ENCODE data around the gene DRC3. TPM values are rescaled to one million over a fixed set of nuclear protein-coding genes. Genes with fewer than 3 reads are reported as not detected.
"Not testable (repeated sequence)": the region's sequence is repeated elsewhere in the genome, so short reads cannot be mapped to it uniquely, and the experiment has no call there.

DRC3 gene
- polyA plus RNA-seq, 6 donors from 2014 or later, result 0.19 to 1.4 (median 0.85) TPM; not detected in 2

GRCh38 chr17:17947966-17948365, 24.7 kb upstream of the DRC3 start:
- Mint-ChIP-seq H3K27ac (no peak overlapping the region), H3K4me3 (no peak overlapping the region), H3K9me3 (no peaks in the 10 kb centered on the region), H3K27me3 (no peaks in the 10 kb centered on the region), H3K36me3 (no peaks in the 10 kb centered on the region), H3K4me1 (peaks cover 14 to 24% (median 23%) of the 10 kb centered on the region in 3 donors)
- DNase-seq (no peak), ATAC-seq (ENCODE audit: low read depth in 2 of 2) (no peak)

GRCh38 chr17:17950347-17950746, 22.3 kb upstream of the DRC3 start:
- peak overlapping the region in 1 of 6 donors; percentile 73 for H3K27ac Mint-ChIP-seq
- DNase-seq (no peak), ATAC-seq (ENCODE audit: low read depth in 2 of 2) (no peak)
- no peaks in the 10 kb centered on the region for H3K9me3 Mint-ChIP-seq
- no peaks in the 10 kb centered on the region for H3K27me3 Mint-ChIP-seq
- H3K4me3 Mint-ChIP-seq, result no peak overlapping the region
- H3K36me3 Mint-ChIP-seq, result no peaks in the 10 kb centered on the region
- H3K4me1 Mint-ChIP-seq, result peaks cover 0 to 14% (median 13%) of the 10 kb centered on the region in 3 donors

GRCh38 chr17:17950806-17951205, 21.9 kb upstream of the DRC3 start:
- Mint-ChIP-seq H3K27ac (peak overlapping the region in 1 of 6 donors; percentile 73), H3K36me3 (peaks cover 0 to 4% of the 10 kb centered on the region in 2 donors), H3K4me3 (no peak overlapping the region), H3K27me3 (no peaks in the 10 kb centered on the region), H3K9me3 (no peaks in the 10 kb centered on the region), H3K4me1 (peaks cover 2 to 14% (median 13%) of the 10 kb centered on the region in 3 donors)
- ATAC-seq (ENCODE audit: low read depth in 2 of 2), result no peak
- no peak for DNase-seq

- H3K9me3 Mint-ChIP-seq, result no peaks in the 10 kb centered on the region
Measured at GRCh38 chr17:17951524-17951923, 21.1 kb upstream of the DRC3 start.

GRCh38 chr17:17952691-17953090, 20.0 kb upstream of the DRC3 start:
- Mint-ChIP-seq H3K9me3 (no peaks in the 10 kb centered on the region), H3K27me3 (no peaks in the 10 kb centered on the region), H3K36me3 (peaks cover 0 to 7% of the 10 kb centered on the region in 2 donors), H3K4me3 (peak overlapping the region in 1 of 8 donors; percentile 5), H3K4me1 (peaks cover 8 to 17% (median 16%) of the 10 kb centered on the region in 3 donors), H3K27ac (no peak overlapping the region)
- no peak for ATAC-seq (ENCODE audit: low read depth in 2 of 2)
- no peak for DNase-seq

More at GRCh38 chr17:17951524-17951923, 21.1 kb upstream of the DRC3 start:
- Mint-ChIP-seq H3K4me1 (peaks cover 2 to 14% (median 13%) of the 10 kb centered on the region in 3 donors), H3K27ac (no peak overlapping the region), H3K36me3 (peaks cover 0 to 7% of the 10 kb centered on the region in 2 donors), H3K27me3 (no peaks in the 10 kb centered on the region), H3K4me3 (no peak overlapping the region)
- DNase-seq, result no peak
- no peak for ATAC-seq (ENCODE audit: low read depth in 2 of 2)

- H3K4me1 Mint-ChIP-seq, result peaks cover 20 to 23% (median 21%) of the 10 kb centered on the region in 3 donors
- no peak for DNase-seq
- no peak overlapping the region for H3K4me3 Mint-ChIP-seq
- peaks cover 0 to 7% of the 10 kb centered on the region in 2 donors for H3K36me3 Mint-ChIP-seq
- H3K27me3 Mint-ChIP-seq, result no peaks in the 10 kb centered on the region
- H3K27ac Mint-ChIP-seq, result no peak overlapping the region
- H3K9me3 Mint-ChIP-seq, result no peaks in the 10 kb centered on the region
- no peak for ATAC-seq (ENCODE audit: low read depth in 2 of 2)
Measured at GRCh38 chr17:17954079-17954478, 18.6 kb upstream of the DRC3 start.

- DNase-seq; H3K9me3 Mint-ChIP-seq; H3K27me3 Mint-ChIP-seq; ATAC-seq (ENCODE audit: low read depth in 2 of 2); H3K4me3 Mint-ChIP-seq; H3K36me3 Mint-ChIP-seq: not testable (repeated sequence)
- H3K4me1 Mint-ChIP-seq, result peaks cover 30 to 36% (median 35%) of the 10 kb centered on the region in 3 donors
- H3K27ac Mint-ChIP-seq, result peak overlapping the region in 1 of 6 donors; percentile 22
Measured at GRCh38 chr17:17955790-17956341, 16.8 kb upstream of the DRC3 start.

GRCh38 chr17:17957584-17957916, 15.1 kb upstream of the DRC3 start:
- Mint-ChIP-seq H3K27me3 (no peaks in the 10 kb centered on the region), H3K4me3 (peak overlapping the region in 6 of 8 donors; percentile 35 to 88 (median 64)), H3K4me1 (peaks cover 33 to 43% (median 41%) of the 10 kb centered on the region in 3 donors), H3K9me3 (peaks cover 0 to 2% (median 0%) of the 10 kb centered on the region in 7 donors), H3K36me3 (peaks cover 0 to 7% of the 10 kb centered on the region in 2 donors), H3K27ac (peak overlapping the region in 5 of 6 donors; percentile 13 to 92 (median 79))
- no peak for ATAC-seq (ENCODE audit: low read depth in 2 of 2)
- no peak for DNase-seq

GRCh38 chr17:17958982-17959381, 13.7 kb upstream of the DRC3 start:
- Mint-ChIP-seq H3K4me1 (peaks cover 38 to 48% (median 45%) of the 10 kb centered on the region in 3 donors), H3K36me3 (peaks cover 0 to 7% of the 10 kb centered on the region in 2 donors), H3K9me3 (peaks cover 0 to 2% (median 0%) of the 10 kb centered on the region in 7 donors), H3K27ac (peak overlapping the region in 5 of 6 donors; percentile 49 to 88 (median 79)), H3K4me3 (peak overlapping the region in 4 of 8 donors; percentile 46 to 66 (median 62)), H3K27me3 (no peaks in the 10 kb centered on the region)
- ATAC-seq (ENCODE audit: low read depth in 2 of 2) (no peak), DNase-seq (no peak)

- ATAC-seq (ENCODE audit: low read depth in 2 of 2), result no peak
- DNase-seq, result no peak
- Mint-ChIP-seq H3K4me3 (peak overlapping the region in 3 of 8 donors; percentile 42 to 58 (median 46)), H3K27ac (peak overlapping the region; percentile 26 to 92 (median 83)), H3K9me3 (peaks cover 0 to 2% (median 0%) of the 10 kb centered on the region in 7 donors), H3K4me1 (peaks cover 38 to 48% (median 45%) of the 10 kb centered on the region in 3 donors), H3K27me3 (no peaks in the 10 kb centered on the region), H3K36me3 (peaks cover 0 to 7% of the 10 kb centered on the region in 2 donors)
Measured at GRCh38 chr17:17959520-17960361, 12.9 kb upstream of the DRC3 start.

GRCh38 chr17:17960500-17961030, 12.1 kb upstream of the DRC3 start:
- DNase-seq, result no peak
- H3K9me3 Mint-ChIP-seq, result peaks cover 0 to 2% (median 0%) of the 10 kb centered on the region in 7 donors
- peaks cover 0 to 5% of the 10 kb centered on the region in 2 donors for H3K36me3 Mint-ChIP-seq
- peak overlapping the region in 2 of 6 donors; percentile 57 to 88 for H3K27ac Mint-ChIP-seq
- H3K4me1 Mint-ChIP-seq, result peaks cover 44 to 55% (median 45%) of the 10 kb centered on the region in 3 donors
- no peaks in the 10 kb centered on the region for H3K27me3 Mint-ChIP-seq
- ATAC-seq (ENCODE audit: low read depth in 2 of 2), result no peak
- no peak overlapping the region for H3K4me3 Mint-ChIP-seq

- H3K27me3 Mint-ChIP-seq, result no peaks in the 10 kb centered on the region
- peaks cover 47% of the 10 kb centered on the region in 3 donors for H3K4me1 Mint-ChIP-seq
- peaks cover 0 to 2% (median 0%) of the 10 kb centered on the region in 7 donors for H3K9me3 Mint-ChIP-seq
- no peak overlapping the region for H3K4me3 Mint-ChIP-seq
- ATAC-seq (ENCODE audit: low read depth in 2 of 2) (no peak), DNase-seq (no peak)
- no peak overlapping the region for H3K27ac Mint-ChIP-seq
- H3K36me3 Mint-ChIP-seq, result peaks cover 0 to 4% of the 10 kb centered on the region in 2 donors
Measured at GRCh38 chr17:17963066-17963465, 9.6 kb upstream of the DRC3 start.

- Mint-ChIP-seq H3K4me1 (peaks cover 39 to 44% (median 43%) of the 10 kb centered on the region in 3 donors), H3K9me3 (peaks cover 0 to 2% (median 0%) of the 10 kb centered on the region in 7 donors), H3K4me3 (no peak overlapping the region), H3K27ac (peak overlapping the region in 1 of 6 donors; percentile 14), H3K36me3 (peaks cover 0 to 4% of the 10 kb centered on the region in 2 donors), H3K27me3 (no peaks in the 10 kb centered on the region)
- DNase-seq (no peak), ATAC-seq (ENCODE audit: low read depth in 2 of 2) (no peak)
Measured at GRCh38 chr17:17963694-17964436, 8.8 kb upstream of the DRC3 start.

Measured in naive B cell (primary cell).